Choroid plexus epithelial cell (primary cell): ENCODE measurements around the gene CTCF.

Source experiments
- DNase-seq: peaks from one replicate; pipeline ENCODE4 v3.0.0-alpha.2; 2010; ENCODE audit warnings: low read depth
- H3K4me3 ChIP-seq: 2 replicates; pipeline ENCODE4 v1.5.1; 2011; ENCODE audit warnings: low read depth, mild to moderate bottlenecking, control low read depth, low read length, moderate library complexity
- TF ChIP-seq, protein P1 (sequence below): conservative IDR thresholded peaks from 2 replicates; pipeline ENCODE4 v1.5.1; 2011; ENCODE audit warnings: low read depth, mild to moderate bottlenecking, control low read depth, inconsistent platforms, low read length, moderate library complexity

CTCF gene

DNA sequence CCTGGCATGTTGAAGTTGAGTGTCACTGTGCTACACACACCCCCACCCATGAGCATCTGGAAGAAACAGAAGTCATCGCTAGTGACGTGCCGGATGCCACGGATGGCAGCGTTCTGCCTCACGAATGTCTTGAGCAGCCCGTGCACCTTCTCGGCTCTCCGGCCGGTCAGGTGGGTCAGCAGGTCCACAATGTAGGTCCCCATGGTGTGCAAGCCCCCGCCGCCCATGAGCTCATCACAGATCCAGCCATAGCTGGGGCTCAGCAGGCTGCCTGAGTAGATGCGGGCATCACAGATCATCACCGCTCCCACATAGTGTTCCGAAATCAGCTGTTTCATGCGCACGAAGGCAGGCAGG is 113.2 kb downstream of the CTCF start:
- no peak for DNase-seq
- TF ChIP-seq, protein P1, sequence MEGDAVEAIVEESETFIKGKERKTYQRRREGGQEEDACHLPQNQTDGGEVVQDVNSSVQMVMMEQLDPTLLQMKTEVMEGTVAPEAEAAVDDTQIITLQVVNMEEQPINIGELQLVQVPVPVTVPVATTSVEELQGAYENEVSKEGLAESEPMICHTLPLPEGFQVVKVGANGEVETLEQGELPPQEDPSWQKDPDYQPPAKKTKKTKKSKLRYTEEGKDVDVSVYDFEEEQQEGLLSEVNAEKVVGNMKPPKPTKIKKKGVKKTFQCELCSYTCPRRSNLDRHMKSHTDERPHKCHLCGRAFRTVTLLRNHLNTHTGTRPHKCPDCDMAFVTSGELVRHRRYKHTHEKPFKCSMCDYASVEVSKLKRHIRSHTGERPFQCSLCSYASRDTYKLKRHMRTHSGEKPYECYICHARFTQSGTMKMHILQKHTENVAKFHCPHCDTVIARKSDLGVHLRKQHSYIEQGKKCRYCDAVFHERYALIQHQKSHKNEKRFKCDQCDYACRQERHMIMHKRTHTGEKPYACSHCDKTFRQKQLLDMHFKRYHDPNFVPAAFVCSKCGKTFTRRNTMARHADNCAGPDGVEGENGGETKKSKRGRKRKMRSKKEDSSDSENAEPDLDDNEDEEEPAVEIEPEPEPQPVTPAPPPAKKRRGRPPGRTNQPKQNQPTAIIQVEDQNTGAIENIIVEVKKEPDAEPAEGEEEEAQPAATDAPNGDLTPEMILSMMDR: no peak
- H3K4me3 ChIP-seq: no peak overlapping the region

DNA sequence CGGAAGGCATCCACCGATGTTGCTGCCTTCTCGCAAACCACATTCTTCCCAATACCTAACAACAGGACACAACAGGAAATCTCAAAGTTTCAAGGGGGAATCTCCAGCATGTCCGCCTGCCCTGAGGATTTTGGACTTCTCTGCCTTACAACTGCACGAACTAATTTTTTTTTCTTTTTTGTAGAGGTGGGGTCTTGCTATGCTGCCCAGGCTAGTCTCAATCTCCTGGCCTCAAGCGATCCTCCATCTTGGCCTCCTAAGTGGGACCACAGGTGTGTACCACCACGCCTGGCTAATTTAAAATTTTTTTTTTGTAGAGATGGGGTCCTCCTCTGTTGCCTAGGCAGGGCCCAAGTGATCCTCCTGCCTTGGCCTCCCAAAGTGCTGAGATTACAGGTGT is 113.7 kb downstream of the CTCF start:
- TF ChIP-seq, protein P1: no peak
- DNase-seq: no peak

DNA sequence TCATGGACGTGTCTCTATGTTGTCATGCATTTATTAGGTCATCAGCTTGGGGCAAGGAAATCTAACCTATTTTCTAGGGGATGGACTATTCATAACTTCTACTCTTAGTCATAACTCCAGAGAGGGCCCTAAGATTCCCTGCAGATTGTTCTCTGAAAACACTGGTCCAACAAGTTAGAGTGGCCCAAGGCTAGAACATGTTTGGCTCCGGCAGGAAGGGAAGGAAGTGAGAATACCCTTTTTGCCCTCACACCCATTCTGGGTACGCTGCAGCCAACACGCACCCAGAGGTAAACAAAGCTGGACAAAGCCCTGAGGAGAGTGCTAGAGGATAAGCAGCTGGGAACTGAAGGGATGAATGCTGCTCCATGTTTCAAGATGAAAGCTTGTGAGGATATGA is 114.2 kb downstream of the CTCF start:
- DNase-seq: no peak
- H3K4me3 ChIP-seq: no peak overlapping the region
- TF ChIP-seq, protein P1: no peak

More for the DNA sequence above, 113.7 kb downstream of the CTCF start:
- no peak overlapping the region for H3K4me3 ChIP-seq

DNA sequence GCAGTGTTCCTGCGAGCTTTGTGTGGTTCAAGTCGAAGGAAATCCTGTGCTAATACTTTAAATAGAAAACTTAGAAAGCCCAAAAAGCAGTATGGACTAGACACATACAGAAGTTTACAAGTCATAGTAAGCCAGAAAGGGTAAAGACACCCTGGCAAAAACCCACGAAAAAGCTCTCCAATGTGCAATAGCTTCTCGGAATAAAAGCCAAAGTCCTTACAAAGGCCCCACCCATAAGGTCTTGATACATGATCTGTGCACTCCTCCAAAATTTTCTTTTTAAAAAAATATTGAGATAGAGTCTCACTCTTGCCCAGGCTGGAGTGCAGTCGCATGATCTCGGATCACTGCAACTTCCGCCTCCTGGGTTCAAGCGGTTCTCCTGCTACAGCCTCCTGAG is 114.6 kb downstream of the CTCF start:
- DNase-seq: no peak
- TF ChIP-seq, protein P1: no peak
- H3K4me3 ChIP-seq: no peak overlapping the region

DNA sequence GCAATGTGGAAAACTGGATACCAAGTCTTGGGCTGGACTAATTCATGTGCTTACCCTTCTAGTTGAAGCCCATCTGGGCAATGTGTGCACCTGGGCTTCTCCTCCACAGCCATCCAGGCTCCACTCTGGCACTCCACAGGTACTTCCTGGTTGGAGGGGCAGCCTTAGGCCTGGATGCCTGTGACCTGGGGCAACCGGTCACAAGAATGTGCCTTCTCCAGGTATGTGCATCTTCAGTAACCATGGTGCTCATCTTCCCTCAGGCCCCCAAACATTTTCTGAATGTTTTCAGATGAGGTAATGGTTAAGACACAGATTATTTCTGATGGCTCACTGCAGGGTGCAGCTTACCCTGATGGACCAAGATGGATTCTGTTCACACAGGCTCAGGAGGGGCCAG is 115.4 kb downstream of the CTCF start:
- DNase-seq: no peak
- TF ChIP-seq, protein P1: no peak
- no peak overlapping the region for H3K4me3 ChIP-seq

DNA sequence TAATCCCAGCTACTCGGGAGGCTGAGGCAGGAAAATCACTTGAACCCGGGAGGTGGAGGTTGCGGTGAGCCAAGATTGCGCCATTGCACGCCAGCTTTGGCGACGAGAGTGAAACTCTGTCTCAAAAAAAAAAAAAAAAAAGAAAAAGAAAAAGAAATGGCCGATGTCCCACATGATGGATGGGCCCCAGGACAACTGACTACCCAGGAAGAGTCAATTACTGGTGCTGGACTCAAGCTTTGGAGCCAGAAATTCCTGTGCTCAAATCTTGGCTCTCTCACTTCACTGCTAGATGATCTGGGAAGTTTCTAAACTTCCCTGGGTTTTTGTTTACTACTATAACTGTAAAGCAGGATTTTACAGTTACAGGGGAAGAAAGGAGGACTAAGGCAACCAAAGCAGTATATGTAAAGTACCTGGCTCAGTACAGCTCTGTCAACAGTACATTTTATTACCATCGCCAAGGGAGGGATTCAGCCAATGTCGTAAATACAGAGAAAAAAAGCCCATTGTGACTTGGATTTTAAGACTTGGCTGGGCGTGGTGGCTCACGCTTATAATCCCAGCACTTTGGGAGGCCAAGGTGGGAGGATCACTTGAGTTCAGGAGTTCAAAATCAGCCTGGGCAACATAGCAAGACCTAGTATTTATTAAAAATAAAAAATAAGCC is 116.2 kb downstream of the CTCF start:
- DNase-seq: no peak
- TF ChIP-seq, protein P1: no peak
- H3K4me3 ChIP-seq: no peak overlapping the region
